ENCODE measurements around the gene SLC25A15. TPM values are rescaled to one million over a fixed set of nuclear protein-coding genes. Genes with fewer than 3 reads are reported as not detected.

The SLC25A15 gene
- total and polyA plus RNA-seq, 4 donors, result 1.2 to 8.6 (median 7.2) TPM

- H3K27me3 ChIP-seq (ENCODE audit: control insufficient read depth in 3 of 3, insufficient read depth in 3 of 3, low read length in 2 of 3), result no peaks in the 10 kb centered on the region
- H3K4me1 ChIP-seq (ENCODE audit: control insufficient read depth in 5 of 5, insufficient read depth in 5 of 5, low read length in 5 of 5), result no peaks in the 10 kb centered on the region
- H3K27ac ChIP-seq (ENCODE audit: low read depth in 1 of 2, low read length in 1 of 2), result no peak overlapping the region
- DNase-seq, result no peak
- WGBS, 2 donors, result 97 to 98% methylated on average over 4 of the region's 4 CpGs
- H3K4me3 ChIP-seq, result no peak overlapping the region
- H3K36me3 ChIP-seq (ENCODE audit: control insufficient read depth in 4 of 4, insufficient read depth in 4 of 4, low read length in 4 of 4), result peaks cover 6 to 23% (median 11%) of the 10 kb centered on the region in 4 donors
- ATAC-seq (ENCODE audit: insufficient read depth, low FRiP score), result no peak
- H3K9me3 ChIP-seq (ENCODE audit: control insufficient read depth in 4 of 4, insufficient read depth in 3 of 4, low read length in 3 of 4), result peaks cover 0 to 3% (median 0%) of the 10 kb centered on the region in 4 donors
- TF ChIP-seq CTCF (IDR thresholded peaks at IDR 0.05; ENCODE audit: control extremely low read depth, extremely low read depth), result no peak
- no peak overlapping the region for H3K9ac ChIP-seq (ENCODE audit: insufficient read depth in 1 of 2, low read length in 2 of 2)
Measured at GRCh38 chr13:40799508-40799907, 10.1 kb downstream of the SLC25A15 start.

- no peak for ATAC-seq (ENCODE audit: insufficient read depth, low FRiP score)
- no peaks in the 10 kb centered on the region for H3K27me3 ChIP-seq (ENCODE audit: control insufficient read depth in 3 of 3, insufficient read depth in 3 of 3, low read length in 2 of 3)
- no peak for DNase-seq
- WGBS, 2 donors, result 79 to 80% methylated on average over 5 of the region's 5 CpGs
- H3K9ac ChIP-seq (ENCODE audit: insufficient read depth in 1 of 2, low read length in 2 of 2), result no peak overlapping the region
- no peak overlapping the region for H3K4me3 ChIP-seq
- H3K4me1 ChIP-seq (ENCODE audit: control insufficient read depth in 5 of 5, insufficient read depth in 5 of 5, low read length in 5 of 5), result no peaks in the 10 kb centered on the region
- H3K36me3 ChIP-seq (ENCODE audit: control insufficient read depth in 4 of 4, insufficient read depth in 4 of 4, low read length in 4 of 4), result peaks cover 6 to 26% (median 14%) of the 10 kb centered on the region in 4 donors
- TF ChIP-seq CTCF (IDR thresholded peaks at IDR 0.05; ENCODE audit: control extremely low read depth, extremely low read depth), result no peak
- H3K27ac ChIP-seq (ENCODE audit: low read depth in 1 of 2, low read length in 1 of 2), result no peak overlapping the region
- peaks cover 0 to 3% (median 0%) of the 10 kb centered on the region in 4 donors for H3K9me3 ChIP-seq (ENCODE audit: control insufficient read depth in 4 of 4, insufficient read depth in 3 of 4, low read length in 3 of 4)
Measured at GRCh38 chr13:40800559-40800958, 11.1 kb downstream of the SLC25A15 start.

GRCh38 chr13:40801255-40802217 is 12.1 kb downstream of the SLC25A15 start:
- WGBS, 2 donors, result 81 to 93% methylated on average over 6 of the region's 6 CpGs
- Histone ChIP-seq H3K27me3 (ENCODE audit: control insufficient read depth in 3 of 3, insufficient read depth in 3 of 3, low read length in 2 of 3) (no peaks in the 10 kb centered on the region), H3K9me3 (ENCODE audit: control insufficient read depth in 4 of 4, insufficient read depth in 3 of 4, low read length in 3 of 4) (peaks cover 0 to 3% (median 0%) of the 10 kb centered on the region in 4 donors), H3K36me3 (ENCODE audit: control insufficient read depth in 4 of 4, insufficient read depth in 4 of 4, low read length in 4 of 4) (peaks cover 13 to 23% (median 17%) of the 10 kb centered on the region in 4 donors), H3K4me3 (no peak overlapping the region), H3K27ac (ENCODE audit: low read depth in 1 of 2, low read length in 1 of 2) (no peak overlapping the region), H3K4me1 (ENCODE audit: control insufficient read depth in 5 of 5, insufficient read depth in 5 of 5, low read length in 5 of 5) (no peaks in the 10 kb centered on the region), H3K9ac (ENCODE audit: insufficient read depth in 1 of 2, low read length in 2 of 2) (no peak overlapping the region)
- no peak for TF ChIP-seq CTCF (IDR thresholded peaks at IDR 0.05; ENCODE audit: control extremely low read depth, extremely low read depth)
- ATAC-seq (ENCODE audit: insufficient read depth, low FRiP score) (no peak), DNase-seq (no peak)
